SU-DHL-6 (cell line): ENCODE data around the gene GZMM.

Source experiments
- H2AFZ ChIP-seq: fragments of 200-600 bp; sonication (generic); 2 replicates; pipeline ENCODE4 v1.6.1; 2014; ENCODE audit warnings: low read depth, mild to moderate bottlenecking, moderate library complexity, mixed read lengths, antibody characterized with exemption, low read length; ENCODE audit not compliant: severe bottlenecking
- H3F3A ChIP-seq: fragments of 200-600 bp; shearing (Covaris generic); 2 replicates; pipeline ENCODE4 v1.6.0; 2016; ENCODE audit warnings: antibody characterized with exemption, mild to moderate bottlenecking; ENCODE audit not compliant: insufficient read depth
- H3K27ac ChIP-seq: fragments of 200-600 bp; sonication (generic); 2 replicates; pipeline ENCODE4 v1.5.1; 2016; ENCODE audit warnings: low read depth, mild to moderate bottlenecking, low read length, moderate library complexity, mixed read lengths
- H3K27me3 ChIP-seq: fragments of 200-600 bp; sonication (generic), shearing (Covaris generic); 2 replicates; pipeline ENCODE4 v1.6.0; 2014; ENCODE audit warnings: mild to moderate bottlenecking, low read length
- H3K36me3 ChIP-seq: fragments of 200-600 bp; sonication (generic); 2 replicates; pipeline ENCODE4 v1.6.1; 2014; ENCODE audit warnings: mild to moderate bottlenecking, low read length, mixed read lengths
- H3K4me2 ChIP-seq: fragments of 300-600, 200-600 bp; shearing (Covaris generic), sonication (generic); 2 replicates; pipeline ENCODE4 v1.6.0; 2014; ENCODE audit warnings: low read length, low read depth, mild to moderate bottlenecking; ENCODE audit not compliant: poor library complexity, severe bottlenecking
- H3K4me3 ChIP-seq: fragments of 200-600 bp; sonication (generic); 2 replicates; pipeline ENCODE4 v1.5.1; 2014; ENCODE audit warnings: antibody characterized with exemption, low read length, mild to moderate bottlenecking, mixed read lengths; ENCODE audit not compliant: insufficient read depth, poor library complexity, severe bottlenecking
- H3K79me2 ChIP-seq: fragments of 200-600 bp; sonication (generic); 2 replicates; pipeline ENCODE4 v1.6.1; 2014; ENCODE audit warnings: mild to moderate bottlenecking, low read length, moderate library complexity; ENCODE audit not compliant: insufficient read depth
- H3K9ac ChIP-seq: fragments of 200-600 bp; sonication (generic); 2 replicates; pipeline ENCODE4 v1.7.0; 2014; ENCODE audit warnings: mild to moderate bottlenecking, low read length
- H3K9me2 ChIP-seq: fragments of 200-600 bp; sonication (generic); replicated peaks from 2 replicates; pipeline ENCODE4 v1.6.1; 2014; ENCODE audit warnings: low read length; ENCODE audit not compliant: insufficient read depth
- H3K9me3 ChIP-seq: fragments of 200-600 bp; sonication (generic); 2 replicates; pipeline ENCODE4 v1.6.1; 2014; ENCODE audit warnings: low read length, mixed read lengths; ENCODE audit not compliant: insufficient read depth
- H4K20me1 ChIP-seq: fragments of 200-600 bp; sonication (generic); 2 replicates; pipeline ENCODE4 v1.6.1; 2014; ENCODE audit warnings: low read depth, mild to moderate bottlenecking, antibody characterized with exemption, low read length, moderate library complexity, mixed read lengths
- CTCF ChIP-seq: fragments of 200-600 bp; sonication (generic); IDR thresholded peaks from one replicate; pipeline ENCODE4 v1.5.1; 2017; ENCODE audit warnings: antibody characterized with exemption, mild to moderate bottlenecking, low read length, moderate library complexity; ENCODE audit not compliant: insufficient read depth, poor library complexity, severe bottlenecking
- EZH2phosphoT487 ChIP-seq: fragments of 200-600 bp; sonication (generic), shearing (Covaris generic); conservative IDR thresholded peaks from 2 replicates; pipeline ENCODE4 v1.6.1; 2018; ENCODE audit warnings: mild to moderate bottlenecking, antibody characterized with exemption, low read length, moderate library complexity, mixed read lengths

Gene GZMM

DNA sequence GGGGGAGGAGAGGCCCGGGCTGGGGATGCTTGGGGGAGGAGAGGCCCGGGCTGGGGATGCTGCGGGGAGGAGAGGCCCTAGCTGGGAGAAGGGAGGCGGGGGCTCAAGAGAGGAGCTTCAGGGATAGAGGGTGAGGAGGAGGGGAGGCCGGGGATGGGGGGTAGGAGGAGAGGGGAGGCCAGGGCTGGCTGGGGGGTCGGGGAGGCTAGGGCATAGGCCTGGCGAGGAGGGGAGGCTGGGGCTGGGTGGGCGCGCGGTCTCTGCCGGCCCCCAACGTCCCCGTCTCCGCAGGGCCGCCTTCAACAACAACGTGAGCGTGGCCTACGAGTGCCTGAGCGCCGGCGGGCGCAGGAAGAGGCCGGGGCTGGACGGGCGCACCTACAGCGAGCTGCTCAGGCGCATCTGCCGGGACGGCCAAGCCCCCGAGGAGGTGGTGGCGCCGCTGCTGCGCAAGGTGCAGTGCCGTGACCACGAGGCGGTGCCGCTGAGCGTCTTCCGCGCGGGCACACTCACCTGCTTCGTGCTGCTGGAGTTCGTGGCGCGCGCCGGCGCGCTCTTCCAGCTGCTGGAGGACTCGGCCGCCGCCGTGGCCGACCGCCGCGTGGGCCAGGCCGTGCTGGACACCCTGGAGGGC, 25.1 kb upstream of the GZMM start:
- no peaks in the 10 kb centered on the region for H3K9me2 ChIP-seq
- H3K9me3 ChIP-seq: no peaks in the 10 kb centered on the region
- no peaks in the 10 kb centered on the region; the same call in 1 of the 2 replicates for H4K20me1 ChIP-seq
- H3K36me3 ChIP-seq: no peaks in the 10 kb centered on the region
- TF ChIP-seq EZH2phosphoT487: no peak
- TF ChIP-seq CTCF: no peak
- no peak overlapping the region for H3K4me2 ChIP-seq
- no peak overlapping the region for H3K4me3 ChIP-seq
- H3K9ac ChIP-seq: no peak overlapping the region
- H3K27ac ChIP-seq: no peak overlapping the region
- H2AFZ ChIP-seq: no peak overlapping the region
- no peaks in the 10 kb centered on the region for H3F3A ChIP-seq
- no peaks in the 10 kb centered on the region for H3K79me2 ChIP-seq
- H3K27me3 ChIP-seq: no peaks in the 10 kb centered on the region

DNA sequence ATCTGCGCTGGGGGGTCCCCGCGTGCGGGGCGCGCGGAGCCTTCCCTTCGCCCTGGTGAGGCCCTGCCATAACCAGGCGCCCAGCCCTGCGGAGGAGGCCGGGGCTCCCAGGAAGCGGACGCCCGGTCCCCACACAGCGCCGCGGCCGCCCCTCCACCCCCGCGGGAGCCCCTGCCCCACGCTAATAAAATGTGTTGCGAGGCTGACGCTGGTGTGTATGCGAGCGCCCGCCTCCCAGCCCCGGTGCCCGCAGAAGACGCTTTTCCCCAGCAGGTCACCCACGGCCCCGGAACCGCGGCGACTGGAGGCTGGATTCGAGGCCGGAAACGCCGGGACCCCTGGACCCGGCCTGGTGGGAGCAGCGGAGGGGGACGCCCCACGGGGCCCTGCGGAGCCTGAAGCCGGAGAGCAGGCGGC, 24.4 kb upstream of the GZMM start:
- Histone ChIP-seq H3K27ac (no peak overlapping the region), H3K36me3 (no peaks in the 10 kb centered on the region), H3F3A (no peaks in the 10 kb centered on the region), H3K4me3 (no peak overlapping the region), H2AFZ (no peak overlapping the region), H3K9me3 (no peaks in the 10 kb centered on the region), H3K9ac (no peak overlapping the region), H3K27me3 (no peaks in the 10 kb centered on the region), H3K4me2 (no peak overlapping the region), H4K20me1 (no peaks in the 10 kb centered on the region), H3K9me2 (no peaks in the 10 kb centered on the region), H3K79me2 (no peaks in the 10 kb centered on the region)
- TF ChIP-seq EZH2phosphoT487: no peak
- TF ChIP-seq CTCF: no peak

DNA sequence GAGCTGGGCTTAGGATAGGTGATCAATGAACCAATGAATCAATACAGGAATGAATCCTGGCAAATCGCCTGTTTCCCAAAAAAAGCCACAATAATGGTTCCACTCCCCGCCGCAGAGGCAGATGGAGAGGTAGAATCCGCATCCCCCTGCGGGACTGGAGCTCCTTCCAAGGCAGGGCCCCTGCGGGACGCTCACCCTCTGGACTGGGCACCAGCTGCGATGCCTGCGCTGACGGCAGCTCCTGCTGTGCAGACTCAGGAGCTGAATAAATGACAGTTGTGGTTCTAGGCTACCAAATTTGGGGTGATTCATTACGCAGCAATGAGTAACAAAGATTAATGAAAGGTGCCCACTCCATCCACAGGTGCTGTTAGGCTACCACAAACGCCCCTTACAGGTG, 21.1 kb upstream of the GZMM start:
- Histone ChIP-seq H2AFZ (no peak overlapping the region), H3K79me2 (no peaks in the 10 kb centered on the region), H3F3A (no peaks in the 10 kb centered on the region), H3K9ac (no peak overlapping the region), H3K27ac (no peak overlapping the region), H4K20me1 (no peaks in the 10 kb centered on the region), H3K9me3 (no peaks in the 10 kb centered on the region), H3K4me2 (no peak overlapping the region), H3K4me3 (no peak overlapping the region), H3K9me2 (no peaks in the 10 kb centered on the region), H3K27me3 (no peaks in the 10 kb centered on the region), H3K36me3 (no peaks in the 10 kb centered on the region)
- TF ChIP-seq EZH2phosphoT487 (no peak), CTCF (no peak)
